Measurements from ENCODE around the gene MIOS. TPM values are rescaled to one million over a fixed set of nuclear protein-coding genes. Genes with fewer than 3 reads are reported as not detected.

The MIOS gene
- total RNA-seq = 10 to 100 TPM; 51.9 to 53.6 TPM

- CTCF ChIA-PET = no interaction called here
Observed at GRCh38 chr7:7566651-7567611, at the start of gene MIOS. MIOS (plus strand) TSS chr7:7566884; CDS start chr7:7572476, 5,592 bp downstream.

GRCh38 chr7:7517754-7518153 is 48.9 kb upstream of the MIOS start:
- POLR2A ChIA-PET = no interaction called here
- CTCF ChIA-PET = no interaction called here

More at GRCh38 chr7:7566651-7567611, at the start of gene MIOS:
- POLR2A ChIA-PET = interaction anchor here (0.6 kb wide), 2 partner anchors 387 to 609 kb away, joined by 3 to 5 read pairs; no protein-coding TSS in a partner anchor

GRCh38 chr7:7519056-7519455 is 47.6 kb upstream of the MIOS start:
- CTCF ChIA-PET = no interaction called here
- POLR2A ChIA-PET = no interaction called here

DNA sequence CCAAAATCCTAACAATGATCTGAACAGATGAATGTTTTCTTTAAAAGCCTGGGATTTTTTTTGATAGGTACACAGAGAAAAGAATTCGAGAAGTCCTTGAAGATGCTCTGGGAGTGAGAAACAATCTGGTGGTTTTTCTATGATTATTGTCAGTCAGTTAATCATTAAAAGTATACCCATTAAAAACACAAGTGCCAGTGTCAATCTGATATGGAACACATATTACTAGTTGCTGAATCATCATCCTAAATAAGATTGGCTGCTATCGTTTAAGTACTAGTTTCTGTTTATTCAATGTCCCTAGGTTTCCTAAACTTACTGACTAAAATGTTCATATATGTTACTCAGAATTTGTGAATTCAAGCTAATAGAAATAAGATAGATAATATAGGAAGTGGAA is 47.2 kb upstream of the MIOS start:
- ChIA-PET POLR2A (no interaction called here), CTCF (no interaction called here)

- CTCF ChIA-PET = no interaction called here
- POLR2A ChIA-PET = no interaction called here
Observed at GRCh38 chr7:7521259-7521658, 45.4 kb upstream of the MIOS start.

GRCh38 chr7:7522421-7522820 is 44.3 kb upstream of the MIOS start:
- POLR2A ChIA-PET = no interaction called here
- CTCF ChIA-PET = interaction anchor here (0.6 kb wide), 1 partner anchor 597 kb away, joined by 3 read pairs; no protein-coding TSS in a partner anchor

- ChIA-PET POLR2A (no interaction called here), CTCF (no interaction called here)
Observed at GRCh38 chr7:7524121-7524520, 42.6 kb upstream of the MIOS start.

GRCh38 chr7:7526006-7526405 is 40.7 kb upstream of the MIOS start:
- ChIA-PET CTCF (no interaction called here), POLR2A (no interaction called here)

DNA sequence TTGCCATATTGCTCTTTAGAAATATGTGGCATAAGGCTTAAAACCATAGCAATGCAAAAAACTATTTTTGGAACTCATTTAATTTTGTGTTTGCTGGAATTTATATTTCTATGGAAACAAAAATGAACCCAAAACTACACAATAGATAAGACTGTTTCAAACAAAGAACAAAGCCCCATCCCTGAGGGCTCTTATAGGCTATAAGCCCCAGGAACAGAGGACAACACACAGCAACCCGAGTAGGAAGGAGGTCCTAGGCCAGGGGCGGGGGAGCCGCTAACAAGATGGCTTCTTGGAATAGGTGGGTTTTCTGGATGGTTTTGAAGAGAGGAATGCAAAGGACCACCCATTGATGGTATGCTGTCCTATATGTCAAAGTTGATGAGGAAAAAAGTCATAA is 39.6 kb upstream of the MIOS start:
- POLR2A ChIA-PET = no interaction called here
- CTCF ChIA-PET = no interaction called here

DNA sequence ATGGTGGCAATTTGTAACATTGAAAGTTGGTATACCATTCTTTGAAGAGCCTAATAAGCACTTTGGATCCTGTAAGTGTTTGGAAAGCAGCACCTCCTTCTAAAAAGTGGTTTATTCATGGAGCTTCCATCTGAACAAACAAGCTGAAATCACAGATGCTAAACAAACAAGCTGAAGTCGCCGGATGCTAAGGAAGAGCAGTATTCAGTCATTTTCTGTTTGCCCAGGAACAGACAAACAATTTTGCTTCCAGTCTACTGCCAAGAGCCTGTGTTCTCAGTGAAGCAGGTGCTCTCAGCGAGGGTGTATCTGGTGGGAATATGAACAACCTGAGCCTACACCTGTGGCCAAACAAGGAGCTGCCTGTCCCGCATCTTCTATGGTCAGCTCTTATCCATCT is 37.4 kb upstream of the MIOS start:
- CTCF ChIA-PET = interaction anchor here (0.7 kb wide), 2 partner anchors 441 to 1432 kb away, joined by 3 read pairs; no protein-coding TSS in a partner anchor
- POLR2A ChIA-PET = no interaction called here

- ChIA-PET POLR2A (no interaction called here), CTCF (no interaction called here)
Observed at GRCh38 chr7:7533831-7534430, 32.8 kb upstream of the MIOS start.

- ChIA-PET CTCF (no interaction called here), POLR2A (no interaction called here)
Observed at GRCh38 chr7:7535691-7536090, 31.0 kb upstream of the MIOS start, which contains the start of gene COL28A1. COL28A1 (minus strand) TSS chr7:7535873; CDS start chr7:7532875, 2,998 bp downstream.

- ChIA-PET CTCF (no interaction called here), POLR2A (no interaction called here)
Observed at GRCh38 chr7:7536396-7537019, 30.2 kb upstream of the MIOS start.

- CTCF ChIA-PET = interaction anchor here (2.2 kb wide), 1 partner anchor 434 kb away, joined by 8 read pairs; no protein-coding TSS in a partner anchor
- POLR2A ChIA-PET = no interaction called here
Observed at GRCh38 chr7:7537711-7538110, 29.0 kb upstream of the MIOS start.

GRCh38 chr7:7539152-7539551 is 27.5 kb upstream of the MIOS start:
- POLR2A ChIA-PET = no interaction called here
- CTCF ChIA-PET = interaction anchor here (2.2 kb wide), 1 partner anchor 436 kb away, joined by 8 read pairs; no protein-coding TSS in a partner anchor

DNA sequence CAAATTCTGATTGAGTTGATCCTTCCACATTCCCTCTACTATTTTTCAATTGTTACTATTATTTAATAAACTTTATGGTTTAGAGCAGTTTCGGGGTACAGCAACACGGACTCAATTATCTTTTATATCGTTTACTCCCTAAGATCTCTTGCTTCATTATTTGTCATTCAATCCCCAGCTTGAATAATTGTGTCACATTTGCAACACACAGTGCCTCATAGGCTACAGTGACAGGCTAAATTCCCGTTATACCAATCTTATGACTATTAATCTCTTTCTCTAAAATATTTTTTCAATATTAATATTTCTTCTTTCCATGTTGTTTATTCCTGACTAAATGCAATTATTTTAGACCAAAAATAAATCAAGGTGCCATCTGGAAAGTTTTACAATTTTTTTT is 27.0 kb upstream of the MIOS start:
- POLR2A ChIA-PET = no interaction called here
- CTCF ChIA-PET = interaction anchor here (2.2 kb wide), 1 partner anchor 436 kb away, joined by 8 read pairs; no protein-coding TSS in a partner anchor

DNA sequence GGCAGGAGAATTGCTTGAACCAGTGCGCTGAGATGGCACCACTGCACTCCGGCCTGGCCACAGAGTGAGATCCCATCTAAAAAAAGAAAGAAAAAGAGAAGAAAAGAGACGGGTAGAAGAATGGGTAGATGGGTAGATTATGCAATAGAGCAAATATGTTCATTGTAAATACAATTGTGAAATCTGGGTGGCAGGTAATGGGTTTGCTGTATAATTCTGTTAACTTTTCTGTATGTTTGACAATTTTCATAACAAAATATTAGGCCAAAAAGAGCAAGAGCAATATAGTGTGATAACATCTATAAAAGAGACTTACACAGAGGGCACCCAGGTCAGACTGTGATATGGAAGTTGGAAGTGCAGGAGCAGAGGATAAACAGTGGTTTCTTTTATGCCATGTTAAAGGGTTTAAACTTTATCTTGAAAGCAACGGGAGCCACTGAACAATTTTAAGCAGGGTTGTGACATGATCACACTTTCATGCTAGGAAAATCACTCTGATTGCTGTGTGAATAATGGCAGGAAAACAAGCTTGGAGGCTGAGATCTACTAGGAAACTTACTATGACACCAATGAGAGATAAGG is 24.3 kb upstream of the MIOS start:
- POLR2A ChIA-PET = no interaction called here
- CTCF ChIA-PET = no interaction called here

DNA sequence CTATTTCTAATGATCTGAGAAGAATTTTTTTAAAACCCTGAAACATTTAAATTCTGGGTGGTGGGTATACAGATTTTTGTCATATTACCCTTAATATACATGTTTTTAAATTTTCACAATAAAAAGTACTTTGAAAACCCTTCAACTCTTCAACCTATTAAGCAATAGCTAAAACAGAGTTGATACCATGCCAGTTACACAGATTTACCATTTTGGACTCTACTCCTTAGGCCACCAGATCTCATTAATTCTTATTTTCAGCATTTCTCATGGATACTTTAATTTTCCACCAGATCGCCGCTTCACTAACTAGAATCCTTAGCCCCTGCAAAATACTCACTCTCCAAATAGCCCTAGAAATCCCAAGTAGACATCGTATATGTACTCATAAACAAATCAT is 18.3 kb upstream of the MIOS start:
- ChIA-PET POLR2A (no interaction called here), CTCF (no interaction called here)

- CTCF ChIA-PET = no interaction called here
Observed at GRCh38 chr7:7550663-7551062, 16.0 kb upstream of the MIOS start.

GRCh38 chr7:7552199-7552598 is 14.5 kb upstream of the MIOS start:
- ChIA-PET CTCF (no interaction called here), POLR2A (no interaction called here)

More at GRCh38 chr7:7550663-7551062, 16.0 kb upstream of the MIOS start:
- POLR2A ChIA-PET = no interaction called here

Measured in activated CD8-positive, alpha-beta memory T cell treated with anti-CD3 and anti-CD28 coated beads for 36 hours (primary cell).